OCI-LY7 (cell line): ENCODE results near the gene OSTC. TPM values are rescaled to one million over a fixed set of nuclear protein-coding genes. Genes with fewer than 3 reads are reported as not detected.

ENCODE experiments used
- BruUV-seq: library from RNA; stranded (reverse); fragments of 400-500 nt; replicated peaks from 2 replicates; lab custom pipeline; 2021; lab: Mats Ljungman, UMichigan
- CTCF ChIA-PET: fragments of 300-600 bp; sonication (Branson Sonifier 250); formaldehyde crosslinking; loops from one replicate; lab custom pipeline; 2022; ENCODE audit warnings: antibody characterized with exemption; ENCODE audit not compliant: unreplicated experiment; lab: Charles Lee
- POLR2A ChIA-PET: fragments of 300-600 bp; sonication (Branson Sonifier 250); formaldehyde crosslinking; loops from one replicate; lab custom pipeline; 2022; ENCODE audit warnings: antibody characterized with exemption; lab: Charles Lee
- DNase-seq: peaks from one replicate; pipeline ENCODE4 v3.0.0-alpha.2; 2015; ENCODE audit warnings: low spot score
- H2AFZ ChIP-seq: fragments of 200-600 bp; sonication (generic), shearing (Covaris generic); 2 replicates; pipeline ENCODE4 v1.6.1; 2014; ENCODE audit warnings: mild to moderate bottlenecking, antibody characterized with exemption, low read length, moderate library complexity
- H3K27ac ChIP-seq: fragments of 200-600 bp; sonication (generic); 2 replicates; pipeline ENCODE4 v1.5.1; 2014; ENCODE audit warnings: mixed run types, low read depth, mild to moderate bottlenecking, moderate library complexity, low read length, inconsistent platforms; ENCODE audit not compliant: poor library complexity, severe bottlenecking
- H3K36me3 ChIP-seq: fragments of 200-600 bp; sonication (generic); 2 replicates; pipeline ENCODE4 v1.6.1; 2014; ENCODE audit warnings: mild to moderate bottlenecking, antibody characterized with exemption, low read length, moderate library complexity, mixed read lengths; ENCODE audit not compliant: insufficient read depth
- H3K4me1 ChIP-seq: fragments of 200-600 bp; sonication (generic); 2 replicates; pipeline ENCODE4 v1.5.1; 2014; ENCODE audit warnings: mild to moderate bottlenecking, low read length; ENCODE audit not compliant: insufficient read depth, poor library complexity, severe bottlenecking
- H3K4me2 ChIP-seq: fragments of 200-600 bp; sonication (generic); 2 replicates; pipeline ENCODE4 v1.6.1; 2014; ENCODE audit warnings: mild to moderate bottlenecking, low read length
- H3K4me3 ChIP-seq: fragments of 200-600 bp; sonication (generic); 2 replicates; pipeline ENCODE4 v1.5.1; 2014; ENCODE audit warnings: mild to moderate bottlenecking, low read depth, low read length; ENCODE audit not compliant: poor library complexity, severe bottlenecking
- H3K79me2 ChIP-seq: fragments of 200-600 bp; sonication (generic); 2 replicates; pipeline ENCODE4 v1.6.1; 2016; ENCODE audit warnings: low read depth, mild to moderate bottlenecking, low read length, moderate library complexity, mixed read lengths; ENCODE audit not compliant: insufficient read depth
- H3K9me2 ChIP-seq: fragments of 200-600 bp; sonication (generic); 2 replicates; pipeline ENCODE4 v1.6.1; 2016; ENCODE audit warnings: mild to moderate bottlenecking, low read length, mixed read lengths; ENCODE audit not compliant: insufficient read depth
- H3K9me3 ChIP-seq: fragments of 200-600 bp; sonication (generic); 2 replicates; pipeline ENCODE4 v1.6.1; 2014; ENCODE audit warnings: mild to moderate bottlenecking, mixed run types, low read length, mixed read lengths
- H4K20me1 ChIP-seq: fragments of 200-600 bp; sonication (generic); 2 replicates; pipeline ENCODE4 v1.6.1; 2014; ENCODE audit warnings: mild to moderate bottlenecking, antibody characterized with exemption, low read length, moderate library complexity, mixed read lengths; ENCODE audit not compliant: insufficient read depth
- EZH2phosphoT487 ChIP-seq: fragments of 200-600 bp; sonication (generic); IDR thresholded peaks from 2 replicates; pipeline ENCODE4 v1.6.1; 2018; ENCODE audit warnings: low read depth, borderline replicate concordance, mild to moderate bottlenecking, mixed run types, antibody characterized with exemption, low read length, moderate library complexity, mixed read lengths
- intact Hi-C: fragments of 100-400 bp; cut with micrococcal nuclease; formaldehyde crosslinking; loops from one replicate; pipeline ENCODE4 v1.10.0; 2022; ENCODE audit not compliant: unreplicated experiment
- total RNA-seq, 2 experiments: library from RNA; depleted of rRNA in 1 of 2; stranded (reverse); fragments of >200 nt in 1 of 2; shearing (Covaris generic) in 1 of 2; gene quantifications; 2 replicates each; pipeline ENCODE4 v1.2.3, GENCODE V29; 2014 to 2022
- TF ChIP-seq, protein P1 (sequence below): fragments of 200-600 bp; sonication (generic); conservative IDR thresholded peaks from 2 replicates; pipeline ENCODE4 v1.5.1; 2014; ENCODE audit warnings: mild to moderate bottlenecking, antibody characterized with exemption, low read length, moderate library complexity, mixed read lengths

OSTC gene
- total RNA-seq, 2 experiments from 2014 or later = 78.4 to 110 TPM

DNA sequence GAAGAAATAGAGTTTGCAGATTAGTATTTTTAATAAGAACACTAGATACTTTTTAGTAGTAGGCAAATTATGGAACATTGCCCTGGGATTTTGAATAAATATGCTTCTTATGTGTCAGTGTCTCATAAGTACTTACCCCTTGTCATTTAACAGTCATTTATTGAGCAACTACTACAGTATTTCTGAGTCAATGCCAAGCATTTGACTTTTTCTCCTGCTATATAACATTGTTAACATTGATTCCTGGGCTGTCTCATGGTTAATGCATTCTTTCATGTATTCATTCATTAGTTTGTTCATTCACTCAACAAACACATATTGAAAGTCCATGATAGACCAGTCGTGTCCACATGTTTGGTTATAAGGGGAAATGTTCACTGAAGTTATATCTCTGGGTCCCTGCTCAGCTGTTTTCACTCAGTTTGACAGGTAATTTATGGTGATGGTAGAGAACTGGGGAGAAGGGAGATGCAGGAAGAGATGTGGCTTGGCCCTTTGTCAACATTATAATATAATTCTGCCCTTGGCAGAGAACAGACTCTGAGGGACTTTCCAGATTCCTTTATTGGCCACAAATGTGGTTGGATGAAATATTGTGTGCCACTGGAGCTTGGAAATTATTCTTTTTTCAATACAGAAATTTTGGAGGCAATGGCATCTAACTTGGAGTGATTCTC, 49.8 kb downstream of the OSTC start:
- no peak overlapping the region for H2AFZ ChIP-seq
- no peaks in the 10 kb centered on the region for H3K9me2 ChIP-seq
- TF ChIP-seq, protein P1, sequence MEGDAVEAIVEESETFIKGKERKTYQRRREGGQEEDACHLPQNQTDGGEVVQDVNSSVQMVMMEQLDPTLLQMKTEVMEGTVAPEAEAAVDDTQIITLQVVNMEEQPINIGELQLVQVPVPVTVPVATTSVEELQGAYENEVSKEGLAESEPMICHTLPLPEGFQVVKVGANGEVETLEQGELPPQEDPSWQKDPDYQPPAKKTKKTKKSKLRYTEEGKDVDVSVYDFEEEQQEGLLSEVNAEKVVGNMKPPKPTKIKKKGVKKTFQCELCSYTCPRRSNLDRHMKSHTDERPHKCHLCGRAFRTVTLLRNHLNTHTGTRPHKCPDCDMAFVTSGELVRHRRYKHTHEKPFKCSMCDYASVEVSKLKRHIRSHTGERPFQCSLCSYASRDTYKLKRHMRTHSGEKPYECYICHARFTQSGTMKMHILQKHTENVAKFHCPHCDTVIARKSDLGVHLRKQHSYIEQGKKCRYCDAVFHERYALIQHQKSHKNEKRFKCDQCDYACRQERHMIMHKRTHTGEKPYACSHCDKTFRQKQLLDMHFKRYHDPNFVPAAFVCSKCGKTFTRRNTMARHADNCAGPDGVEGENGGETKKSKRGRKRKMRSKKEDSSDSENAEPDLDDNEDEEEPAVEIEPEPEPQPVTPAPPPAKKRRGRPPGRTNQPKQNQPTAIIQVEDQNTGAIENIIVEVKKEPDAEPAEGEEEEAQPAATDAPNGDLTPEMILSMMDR = no peak
- no peak for TF ChIP-seq EZH2phosphoT487
- H3K27ac ChIP-seq = no peak overlapping the region
- ChIA-PET CTCF (no interaction called here), POLR2A (no interaction called here)
- no peak overlapping the region for H3K4me3 ChIP-seq
- no peaks in the 10 kb centered on the region for H3K79me2 ChIP-seq
- no peaks in the 10 kb centered on the region for H3K4me1 ChIP-seq
- H3K9me3 ChIP-seq = no peaks in the 10 kb centered on the region
- no TSS peak for BruUV-seq
- no peak for DNase-seq
- H3K36me3 ChIP-seq = no peaks in the 10 kb centered on the region
- no peaks in the 10 kb centered on the region for H4K20me1 ChIP-seq
- intact Hi-C loops = no loop called here
- no peak overlapping the region for H3K4me2 ChIP-seq

DNA sequence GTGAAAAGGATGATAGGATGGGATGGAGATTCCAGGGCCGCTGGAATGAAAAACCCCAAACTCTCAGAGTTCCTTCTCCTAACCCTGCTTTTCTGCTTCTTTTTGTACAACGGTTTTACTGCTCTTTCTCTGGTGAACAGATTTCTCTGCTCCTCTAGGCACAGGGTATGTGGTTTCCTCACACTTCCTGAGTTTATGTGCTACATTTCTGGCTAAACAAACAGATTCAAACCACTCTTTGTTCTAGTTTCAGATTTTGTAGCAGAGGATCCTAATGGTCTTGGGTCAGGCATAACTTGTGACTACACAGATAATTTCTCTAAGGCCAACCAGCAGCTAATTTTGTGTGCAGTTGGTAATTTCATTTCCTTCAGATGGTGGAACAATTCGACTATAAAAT, 52.6 kb downstream of the OSTC start:
- no peaks in the 10 kb centered on the region for H3K79me2 ChIP-seq
- H2AFZ ChIP-seq = no peak overlapping the region
- H3K4me3 ChIP-seq = no peak overlapping the region
- no peaks in the 10 kb centered on the region for H3K36me3 ChIP-seq
- no peaks in the 10 kb centered on the region for H3K9me2 ChIP-seq
- intact Hi-C loops = no loop called here
- H3K4me2 ChIP-seq = no peak overlapping the region
- POLR2A ChIA-PET = interaction anchor here (0.7 kb wide), 1 partner anchor 40 kb away, joined by 3 read pairs; no protein-coding TSS in a partner anchor
- no TSS peak for BruUV-seq
- CTCF ChIA-PET = no interaction called here
- no peaks in the 10 kb centered on the region for H4K20me1 ChIP-seq
- H3K4me1 ChIP-seq = no peaks in the 10 kb centered on the region
- DNase-seq = no peak
- TF ChIP-seq, protein P1 = no peak
- no peak for TF ChIP-seq EZH2phosphoT487
- H3K27ac ChIP-seq = no peak overlapping the region
- H3K9me3 ChIP-seq = no peaks in the 10 kb centered on the region

DNA sequence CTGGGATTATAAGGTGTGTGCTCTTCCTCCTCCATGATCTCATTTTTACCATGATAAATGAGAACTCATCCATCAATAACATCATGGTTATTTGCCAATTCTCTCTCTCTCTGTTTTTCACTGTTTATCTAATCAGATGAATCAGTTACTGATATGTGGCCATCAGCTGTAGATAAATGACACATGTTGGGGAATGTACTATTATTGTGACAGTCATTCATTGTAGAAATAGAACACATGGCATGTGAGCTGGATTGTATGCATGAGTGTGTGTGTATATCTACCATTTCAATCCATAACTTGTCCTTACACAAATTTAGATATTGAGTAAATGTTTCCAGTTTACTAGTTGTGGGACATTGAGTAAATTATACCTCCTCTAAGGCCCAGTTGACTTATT, 53.0 kb downstream of the OSTC start:
- intact Hi-C loops = no loop called here
- BruUV-seq = no TSS peak
- H3K9me3 ChIP-seq = no peaks in the 10 kb centered on the region
- no peaks in the 10 kb centered on the region for H4K20me1 ChIP-seq
- CTCF ChIA-PET = no interaction called here
- no peak for DNase-seq
- no peak overlapping the region for H3K4me3 ChIP-seq
- H2AFZ ChIP-seq = no peak overlapping the region
- H3K4me1 ChIP-seq = no peaks in the 10 kb centered on the region
- H3K4me2 ChIP-seq = no peak overlapping the region
- POLR2A ChIA-PET = no interaction called here
- H3K9me2 ChIP-seq = no peaks in the 10 kb centered on the region
- H3K36me3 ChIP-seq = no peaks in the 10 kb centered on the region
- no peak overlapping the region for H3K27ac ChIP-seq
- TF ChIP-seq, protein P1 = no peak
- TF ChIP-seq EZH2phosphoT487 = no peak
- H3K79me2 ChIP-seq = no peaks in the 10 kb centered on the region
